K562 (cell line): ENCODE measurements around the gene FAF2. TPM values are rescaled to one million over a fixed set of nuclear protein-coding genes. Genes with fewer than 3 reads are reported as not detected.
A peak's percentile ranks its signal among the peaks of the same experiment; 100 is the strongest.

Experiments used
- CHCHD3 ChIP-seq: fragments of 250-450 bp; sonication (Bioruptor Pico); IDR thresholded peaks from 2 replicates; pipeline ENCODE4 v2.1.2; 2022; ENCODE audit warnings: mild to moderate bottlenecking
- ESRRA ChIP-seq: fragments of 450-650 bp; IDR thresholded peaks from 2 replicates; pipeline ENCODE4 v1.6.1; 2014; ENCODE audit warnings: low read depth, mild to moderate bottlenecking, moderate library complexity, borderline replicate concordance
- EWSR1 ChIP-seq: fragments of 450-650 bp; IDR thresholded peaks from 2 replicates; pipeline ENCODE4 v1.6.1; 2018; ENCODE audit warnings: borderline replicate concordance, mild to moderate bottlenecking, low read depth, moderate library complexity; ENCODE audit not compliant: partially characterized antibody
- GATAD2B ChIP-seq: fragments of 450-650 bp; IDR thresholded peaks from 2 replicates; pipeline ENCODE4 v1.6.1; 2017; ENCODE audit warnings: mild to moderate bottlenecking, borderline replicate concordance
- JUNB ChIP-seq: fragments of 450-650 bp; formaldehyde crosslinking; conservative IDR thresholded peaks from 2 replicates; pipeline ENCODE4 v1.4.0; 2020; ENCODE audit warnings: mild to moderate bottlenecking
- MCM7 ChIP-seq, 2 experiments: fragments of 450-650 bp; IDR thresholded peaks; 2 replicates each; pipeline ENCODE4 v1.6.1; 2016 to 2018
- MGA ChIP-seq: fragments of 450-650 bp; IDR thresholded peaks from 2 replicates; pipeline ENCODE4 v1.6.1; 2016; ENCODE audit warnings: mild to moderate bottlenecking, moderate library complexity
- MTA1 ChIP-seq: fragments of 450-650 bp; IDR thresholded peaks from 2 replicates; pipeline ENCODE4 v1.6.1; 2017; ENCODE audit warnings: borderline replicate concordance
- MTF1 ChIP-seq: fragments of 250-450 bp; sonication (Bioruptor Pico); IDR thresholded peaks from 2 replicates; pipeline ENCODE4 v1.9.0; 2021; ENCODE audit warnings: moderate library complexity, mild to moderate bottlenecking, inconsistent platforms, borderline replicate concordance
- SPI1 ChIP-seq: IDR thresholded peaks from 2 replicates; pipeline ENCODE4 v1.6.1; 2011; ENCODE audit warnings: low read depth, low read length, control low read depth, borderline replicate concordance
- TOE1 ChIP-seq, 2 experiments: fragments of 450-650 bp in 1 of 2; sonication (generic) in 1 of 2; formaldehyde crosslinking in 1 of 2; IDR thresholded peaks; 2 replicates each; pipeline versions ENCODE4 v1.7.1 to v1.8.0; 2016 to 2022; ENCODE audit warnings: borderline replicate concordance in 2 of 2, mild to moderate bottlenecking in 2 of 2, antibody characterized with exemption in 1 of 2, inconsistent platforms in 1 of 2, low read depth in 1 of 2, missing genetic modification reagents in 1 of 2, moderate library complexity in 1 of 2
- YBX1 ChIP-seq: fragments of 450-650 bp; IDR thresholded peaks from 2 replicates; pipeline ENCODE4 v1.7.1; 2016; ENCODE audit warnings: mild to moderate bottlenecking
- ZC3H4 ChIP-seq: sonication (generic); formaldehyde crosslinking; IDR thresholded peaks from 2 replicates; pipeline ENCODE4 v1.9.0; 2021; ENCODE audit warnings: missing genetic modification reagents, borderline replicate concordance
- ZEB2 ChIP-seq: fragments of 450-650 bp; IDR thresholded peaks from 2 replicates; pipeline ENCODE4 v1.6.1; 2016
- ZNF311 ChIP-seq: fragments of 250-450 bp; sonication (Bioruptor Pico); IDR thresholded peaks from 2 replicates; pipeline ENCODE4 v1.4.0; 2020; ENCODE audit warnings: mild to moderate bottlenecking, moderate library complexity
- ZNF584 ChIP-seq: fragments of 200-800 bp; sonication (Bioruptor generic); IDR thresholded peaks from 2 replicates; pipeline ENCODE4 v1.6.1; 2016; ENCODE audit warnings: low read depth, mild to moderate bottlenecking, missing genetic modification characterization, missing compliant biosample characterization
- ZNF644 ChIP-seq: fragments of 200-800 bp; sonication (Bioruptor generic); IDR thresholded peaks from 2 replicates; pipeline ENCODE4 v1.6.1; 2016; ENCODE audit warnings: low read depth, missing genetic modification characterization, missing compliant biosample characterization
- polyA plus RNA-seq, 8 experiments: library from polyadenylated mRNA; depleted of rRNA in 4 of 8; stranded (reverse) in 5 of 8; unstranded in 3 of 8; fragments of >200 nt; fragmentation: Nextera tagmentation in 2 of 8; fragmentation: Illumina TruSeq in 1 of 8; extraction: Ambion mirVana in 2 of 8; extraction: Trizol in 1 of 8; gene quantifications; 2 replicates each; pipeline versions ENCODE4 v1.2.1 to v1.2.3, GENCODE V29; 2011 to 2014; ENCODE audit warnings: inconsistent platforms in 1 of 8, missing spikeins in 1 of 8
- total RNA-seq, 7 experiments: library from RNA; depleted of rRNA in 6 of 7; stranded (reverse); fragments of >200 nt in 6 of 7; fragmentation: Illumina TruSeq in 2 of 7; extraction: Trizol in 2 of 7; gene quantifications; 2 replicates each; pipeline versions ENCODE4 v1.2.1 to v1.2.3, GENCODE V29; 2011 to 2021; ENCODE audit warnings: low replicate concordance in 1 of 7
- TF ChIP-seq, protein P1 (sequence below): sonication (generic); formaldehyde crosslinking; IDR thresholded peaks from 2 replicates; pipeline ENCODE4 v1.5.0; 2020; ENCODE audit warnings: missing genetic modification reagents

The FAF2 gene
- total and polyA plus RNA-seq, 9 of the 15 experiments (the other 6 are each of a cell fraction or from before 2014, with no cell fraction given) = 25.0 to 44.6 (median 36.1) TPM

DNA sequence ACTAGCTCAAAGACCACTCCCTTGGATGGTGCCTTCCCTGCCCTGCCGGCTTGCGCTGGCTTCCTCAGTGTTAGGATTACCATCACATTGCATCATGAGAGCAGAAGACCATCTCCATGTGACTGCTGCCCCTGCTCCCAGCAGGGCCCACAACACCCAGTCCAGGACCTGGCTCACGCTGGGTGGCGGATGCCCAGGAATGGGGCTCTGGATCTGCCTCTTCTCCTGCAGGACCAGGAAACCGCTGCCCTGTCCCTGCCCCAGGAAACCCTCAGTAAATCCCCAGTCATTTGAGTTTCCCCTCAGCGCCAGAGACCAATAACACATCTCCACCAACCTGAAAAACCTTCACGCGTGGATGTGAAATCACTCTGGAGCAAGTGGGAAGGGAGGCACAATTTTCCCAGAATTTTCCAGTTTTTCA, 92.3 kb downstream of the FAF2 start (continued):
- TF ChIP-seq MCM7 (IDR thresholded peaks at IDR 0.05) (no peak), ESRRA (no peak), EWSR1 (no peak), GATAD2B (no peak), ZNF644 (tag) (peak; percentile 67), ZC3H4 (CRISPR knock-in tag) (no peak), ZEB2 (no peak), ZNF584 (peak; percentile 91), MTA1 (no peak), TOE1 (IDR thresholded peaks at IDR 0.05; ENCODE audit: borderline replicate concordance) (no peak), TOE1 (CRISPR knock-in tag; IDR thresholded peaks at IDR 0.05; ENCODE audit: borderline replicate concordance, low read depth) (no peak), YBX1 (no peak), JUNB (CRISPR knock-in tag) (no peak), ZNF311 (CRISPR knock-in tag) (peak; percentile 33; the same call in 1 of the 2 replicates), CHCHD3 (no peak), SPI1 (no peak), MGA (peak; percentile 80), MTF1 (CRISPR knock-in tag) (no peak)
- TF ChIP-seq, protein P1, sequence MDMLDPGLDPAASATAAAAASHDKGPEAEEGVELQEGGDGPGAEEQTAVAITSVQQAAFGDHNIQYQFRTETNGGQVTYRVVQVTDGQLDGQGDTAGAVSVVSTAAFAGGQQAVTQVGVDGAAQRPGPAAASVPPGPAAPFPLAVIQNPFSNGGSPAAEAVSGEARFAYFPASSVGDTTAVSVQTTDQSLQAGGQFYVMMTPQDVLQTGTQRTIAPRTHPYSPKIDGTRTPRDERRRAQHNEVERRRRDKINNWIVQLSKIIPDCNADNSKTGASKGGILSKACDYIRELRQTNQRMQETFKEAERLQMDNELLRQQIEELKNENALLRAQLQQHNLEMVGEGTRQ = peak; percentile 61
